ENCODE results near the gene GHRHR.

Gene GHRHR

GRCh38 chr7:31028417-31028992, 64.8 kb downstream of the GHRHR start:
- H3K9me3 ChIP-seq (ENCODE audit: control insufficient read depth in 1 of 2, low read length in 2 of 2), result no peaks in the 10 kb centered on the region
- H3K27ac ChIP-seq (ENCODE audit: low read depth, low read length), result no peak overlapping the region
- H3K9ac ChIP-seq (ENCODE audit: low read depth in 1 of 2, low read length in 2 of 2), result no peak overlapping the region
- no peaks in the 10 kb centered on the region for H3K4me1 ChIP-seq (ENCODE audit: control insufficient read depth in 1 of 2, insufficient read depth in 2 of 2, low read length in 2 of 2)
- H3K36me3 ChIP-seq (ENCODE audit: control insufficient read depth in 1 of 2, insufficient read depth in 2 of 2, low read length in 2 of 2), result no peaks in the 10 kb centered on the region
- no peaks in the 10 kb centered on the region for H3K27me3 ChIP-seq (ENCODE audit: control insufficient read depth in 1 of 2, insufficient read depth in 2 of 2, low read length in 2 of 2)
- no peak overlapping the region for H3K4me3 ChIP-seq (ENCODE audit: low read depth in 1 of 2, low read length in 2 of 2)
